Effector memory CD8-positive, alpha-beta T cell (primary cell): ENCODE measurements around the gene TLK2.
"Not testable (repeated sequence)": the region's sequence is repeated elsewhere in the genome, so short reads cannot be mapped to it uniquely, and the experiment has no call there.

Experiments used
- ATAC-seq: fragments of 150-1000 bp; cut with Tn5 transposase; replicated peaks from 2 replicates; pipeline ENCODE4 v1.10.0; 2021; ENCODE audit warnings: mild to moderate bottlenecking, moderate library complexity
- DNase-seq, 3 experiments: peaks; one replicate each; pipeline ENCODE4 v3.0.0; 2021
- H3K27ac Mint-ChIP-seq, 2 donors: one replicate each; pipeline ENCODE4 v1.8.0; 2022; ENCODE audit warnings: mild to moderate bottlenecking in 2 of 2, mixed read lengths in 2 of 2, moderate library complexity in 2 of 2
- H3K27me3 Mint-ChIP-seq, 2 donors: one replicate each; pipeline ENCODE4 v1.8.0; 2022; ENCODE audit warnings: mixed read lengths in 2 of 2
- H3K36me3 Mint-ChIP-seq: one replicate; pipeline ENCODE4 v1.8.0; 2022; ENCODE audit warnings: mild to moderate bottlenecking, moderate library complexity, mixed read lengths; ENCODE audit not compliant: insufficient read depth
- H3K4me1 Mint-ChIP-seq, 2 donors: one replicate each; pipeline ENCODE4 v1.8.0; 2022; ENCODE audit warnings: low read depth in 2 of 2, mixed read lengths in 2 of 2
- H3K4me3 Mint-ChIP-seq, 2 donors: one replicate each; pipeline ENCODE4 v1.8.0; 2022; ENCODE audit warnings: mild to moderate bottlenecking in 2 of 2, mixed read lengths in 2 of 2, moderate library complexity in 2 of 2
- H3K9me3 Mint-ChIP-seq, 2 donors: one replicate each; pipeline ENCODE4 v1.8.0; 2022; ENCODE audit warnings: mixed read lengths in 2 of 2

TLK2 gene

GRCh38 chr17:62581764-62582163 lies 103.1 kb downstream of the TLK2 start:
- Mint-ChIP-seq H3K27ac (peak overlapping the region in 1 of 2 donors; percentile 9), H3K9me3 (no peaks in the 10 kb centered on the region), H3K4me1 (peaks cover 0 to 3% of the 10 kb centered on the region in 2 donors), H3K4me3 (no peak overlapping the region), H3K27me3 (no peaks in the 10 kb centered on the region), H3K36me3 (peaks cover 54% of the 10 kb centered on the region)
- DNase-seq (no peak), ATAC-seq (no peak)

DNA sequence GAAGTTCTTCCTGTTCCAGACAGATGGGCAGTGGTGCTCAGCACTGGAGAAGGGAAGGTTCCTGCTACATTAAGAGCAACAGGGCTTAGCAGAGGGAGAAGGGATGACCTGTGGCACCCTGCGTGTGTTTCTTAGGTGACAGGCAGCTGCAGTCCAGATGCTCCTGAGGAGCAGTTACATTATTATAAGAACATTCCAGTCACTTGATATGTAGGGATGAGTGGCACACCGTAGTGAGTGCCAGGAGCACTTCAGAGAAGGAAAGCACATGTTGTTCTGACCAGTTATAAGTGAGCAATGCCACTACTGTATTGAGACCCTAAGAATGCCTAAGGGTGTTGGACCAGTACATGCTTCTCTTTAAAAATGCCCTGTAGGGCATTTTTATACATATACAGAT lies 108.9 kb downstream of the TLK2 start:
- ATAC-seq (no peak), DNase-seq (no peak)
- H3K9me3 Mint-ChIP-seq: no peaks in the 10 kb centered on the region
- peaks cover 0 to 7% of the 10 kb centered on the region in 2 donors for H3K4me1 Mint-ChIP-seq
- H3K4me3 Mint-ChIP-seq: no peak overlapping the region
- H3K27me3 Mint-ChIP-seq: no peaks in the 10 kb centered on the region
- peaks cover 64% of the 10 kb centered on the region for H3K36me3 Mint-ChIP-seq
- peak overlapping the region in 1 of 2 donors; percentile 23 for H3K27ac Mint-ChIP-seq

DNA sequence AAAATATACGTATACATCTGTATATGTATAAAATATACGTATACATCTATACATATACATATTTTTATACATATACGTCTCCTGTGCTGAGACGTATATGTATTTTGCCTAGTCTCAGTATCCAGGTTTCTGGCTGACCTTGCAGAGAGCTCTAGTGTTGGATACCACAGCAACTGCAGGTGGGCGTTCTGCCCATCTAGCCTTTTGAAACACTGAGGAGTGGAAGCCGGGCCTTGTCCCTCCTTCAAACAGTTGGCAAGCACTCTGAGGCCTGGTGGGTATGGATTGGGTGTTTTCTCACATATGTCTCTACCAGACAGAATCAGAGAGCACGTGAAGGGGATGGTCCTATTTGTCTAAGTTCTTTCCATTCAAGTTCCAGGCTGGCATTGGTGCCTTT lies 109.5 kb downstream of the TLK2 start:
- Mint-ChIP-seq H3K4me3 (no peak overlapping the region), H3K27me3 (no peaks in the 10 kb centered on the region), H3K36me3 (peaks cover 58% of the 10 kb centered on the region), H3K27ac (peak overlapping the region; percentile 51 to 82), H3K9me3 (no peaks in the 10 kb centered on the region), H3K4me1 (peaks cover 0 to 7% of the 10 kb centered on the region in 2 donors)
- ATAC-seq (no peak), DNase-seq (no peak)

DNA sequence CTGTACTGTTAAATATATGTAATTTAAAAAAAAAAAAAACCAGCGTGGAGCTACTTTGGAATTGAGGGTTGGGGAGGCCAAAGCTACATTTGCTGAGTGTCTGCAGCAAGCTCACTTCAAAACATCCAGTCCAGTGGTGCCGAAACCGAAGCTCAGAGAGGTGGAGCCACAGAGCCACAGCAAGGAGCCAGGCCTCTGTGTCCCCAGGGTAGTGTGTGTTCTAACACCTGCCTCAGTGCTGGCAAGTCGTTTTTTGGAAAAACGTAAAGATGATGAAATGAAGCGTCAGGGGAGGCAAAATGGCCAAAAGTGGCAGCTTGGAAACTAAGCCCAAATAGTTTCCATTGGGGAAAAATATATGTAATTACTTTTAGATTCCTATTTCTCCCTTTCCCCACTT lies 112.7 kb downstream of the TLK2 start:
- DNase-seq (no peak), ATAC-seq (no peak)
- Mint-ChIP-seq H3K4me3 (no peak overlapping the region), H3K27ac (no peak overlapping the region), H3K27me3 (no peaks in the 10 kb centered on the region), H3K9me3 (no peaks in the 10 kb centered on the region), H3K36me3 (peaks cover 47% of the 10 kb centered on the region), H3K4me1 (peaks cover 0 to 7% of the 10 kb centered on the region in 2 donors)

DNA sequence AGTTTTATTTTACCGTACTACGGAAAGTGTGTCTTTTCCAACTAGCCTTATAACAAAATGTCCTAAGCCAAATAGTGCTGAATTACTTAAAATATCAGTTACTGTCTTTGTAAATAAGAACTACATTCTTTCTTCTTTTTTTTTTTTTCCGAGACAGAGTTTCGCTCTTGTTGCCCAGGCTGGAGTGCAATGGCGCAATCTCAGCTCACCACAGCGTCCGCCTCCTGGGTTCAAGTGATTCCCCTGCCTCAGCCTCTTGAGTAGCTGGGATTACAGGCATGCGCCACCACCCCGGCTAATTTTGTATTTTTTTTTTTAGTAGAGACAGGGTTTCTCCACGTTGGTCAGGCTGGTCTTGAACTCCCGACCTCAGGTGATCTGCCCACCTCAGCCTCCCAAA lies 113.2 kb downstream of the TLK2 start:
- H3K27ac Mint-ChIP-seq: not testable (repeated sequence)

GRCh38 chr17:62592341-62593099 lies 113.9 kb downstream of the TLK2 start:
- H3K27me3 Mint-ChIP-seq: no peaks in the 10 kb centered on the region
- H3K27ac Mint-ChIP-seq: no peak overlapping the region
- ATAC-seq (no peak), DNase-seq (no peak)
- H3K4me3 Mint-ChIP-seq: no peak overlapping the region
- H3K9me3 Mint-ChIP-seq: no peaks in the 10 kb centered on the region
- peaks cover 52% of the 10 kb centered on the region for H3K36me3 Mint-ChIP-seq
- H3K4me1 Mint-ChIP-seq: peaks cover 0 to 7% of the 10 kb centered on the region in 2 donors

More for the DNA sequence above, 113.2 kb downstream of the TLK2 start:
- peaks cover 45% of the 10 kb centered on the region for H3K36me3 Mint-ChIP-seq
- not testable (repeated sequence) for ATAC-seq, H3K4me3 Mint-ChIP-seq, H3K9me3 Mint-ChIP-seq, H3K27me3 Mint-ChIP-seq, H3K4me1 Mint-ChIP-seq, DNase-seq

DNA sequence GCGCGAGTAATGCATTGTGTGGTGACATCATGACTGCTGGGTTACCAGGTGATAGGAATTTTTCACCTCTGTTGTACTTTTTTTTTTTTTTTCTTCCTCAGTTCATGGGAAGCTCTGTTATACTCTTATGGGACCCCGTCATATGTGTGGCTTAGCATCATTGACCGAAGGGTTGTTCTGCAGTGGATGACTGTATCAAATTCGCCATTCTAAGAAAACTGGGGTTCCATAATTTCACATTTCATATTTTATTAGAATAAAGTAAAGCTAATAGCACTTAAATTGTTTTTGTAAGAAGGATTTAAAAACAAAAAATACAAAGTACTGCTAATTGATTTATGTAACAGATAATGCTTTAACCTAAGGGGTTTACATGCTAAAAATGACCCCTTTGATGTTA lies 116.9 kb downstream of the TLK2 start:
- H3K4me3 Mint-ChIP-seq: no peak overlapping the region
- ATAC-seq (no peak), DNase-seq (no peak)
- H3K27me3 Mint-ChIP-seq: no peaks in the 10 kb centered on the region
- peaks cover 3% of the 10 kb centered on the region in 2 donors for H3K4me1 Mint-ChIP-seq
- H3K36me3 Mint-ChIP-seq: peaks cover 61% of the 10 kb centered on the region
- H3K27ac Mint-ChIP-seq: no peak overlapping the region
- H3K9me3 Mint-ChIP-seq: no peaks in the 10 kb centered on the region

DNA sequence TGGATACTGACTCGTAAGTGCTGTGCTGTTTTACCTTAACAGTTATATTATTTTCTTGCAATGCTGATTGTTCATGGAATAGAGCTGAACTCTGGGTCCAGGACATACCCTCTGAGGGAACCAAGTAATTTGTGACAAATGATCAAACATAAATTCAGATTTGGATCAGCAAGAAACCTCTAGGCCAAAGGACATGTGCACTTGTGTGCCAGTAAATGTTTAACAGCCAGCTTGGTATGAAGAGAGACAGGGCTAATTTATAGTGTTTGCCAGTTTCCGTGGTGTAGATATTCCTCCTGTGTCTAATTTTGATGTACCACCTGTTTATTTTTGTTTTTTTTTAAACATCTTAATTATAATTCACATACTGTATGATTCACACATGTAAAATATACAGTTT lies 118.0 kb downstream of the TLK2 start:
- DNase-seq: no peak
- H3K36me3 Mint-ChIP-seq: peaks cover 67% of the 10 kb centered on the region
- no peak overlapping the region for H3K4me3 Mint-ChIP-seq
- no peaks in the 10 kb centered on the region for H3K27me3 Mint-ChIP-seq
- H3K9me3 Mint-ChIP-seq: no peaks in the 10 kb centered on the region
- no peak overlapping the region for H3K27ac Mint-ChIP-seq
- peaks cover 0 to 3% of the 10 kb centered on the region in 2 donors for H3K4me1 Mint-ChIP-seq
- no peak for ATAC-seq

- peaks cover 0 to 3% of the 10 kb centered on the region in 2 donors for H3K4me1 Mint-ChIP-seq
- no peak overlapping the region for H3K27ac Mint-ChIP-seq
- no peaks in the 10 kb centered on the region for H3K9me3 Mint-ChIP-seq
- no peak for DNase-seq
- H3K36me3 Mint-ChIP-seq: peaks cover 67% of the 10 kb centered on the region
- no peaks in the 10 kb centered on the region for H3K27me3 Mint-ChIP-seq
- no peak overlapping the region for H3K4me3 Mint-ChIP-seq
- no peak for ATAC-seq
These were observed 118.5 kb downstream of the TLK2 start for GRCh38 chr17:62597150-62597549.

DNA sequence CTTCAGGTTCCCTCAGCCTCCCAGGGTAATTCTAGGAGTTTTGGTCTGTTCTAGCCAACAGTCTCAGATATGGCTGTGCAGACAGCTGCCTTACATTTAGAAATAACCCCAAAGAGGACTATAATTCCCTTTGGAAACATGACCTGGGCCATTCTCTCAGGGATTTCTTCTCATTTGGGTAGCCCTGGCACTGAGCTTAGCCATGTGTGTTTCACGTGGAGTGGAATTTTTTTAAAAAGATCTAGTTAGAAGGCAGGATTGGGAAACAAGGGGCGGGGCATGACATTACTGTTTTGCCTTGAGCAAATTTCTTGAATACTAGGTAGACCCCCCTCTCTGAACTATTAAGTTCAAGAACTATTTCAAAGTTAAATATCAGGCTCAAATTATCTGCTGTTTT lies 119.3 kb downstream of the TLK2 start:
- DNase-seq (no peak), ATAC-seq (no peak)
- Mint-ChIP-seq H3K4me1 (peaks cover 0 to 3% of the 10 kb centered on the region in 2 donors), H3K4me3 (no peak overlapping the region), H3K36me3 (peaks cover 70% of the 10 kb centered on the region), H3K27me3 (no peaks in the 10 kb centered on the region), H3K27ac (no peak overlapping the region), H3K9me3 (no peaks in the 10 kb centered on the region)

DNA sequence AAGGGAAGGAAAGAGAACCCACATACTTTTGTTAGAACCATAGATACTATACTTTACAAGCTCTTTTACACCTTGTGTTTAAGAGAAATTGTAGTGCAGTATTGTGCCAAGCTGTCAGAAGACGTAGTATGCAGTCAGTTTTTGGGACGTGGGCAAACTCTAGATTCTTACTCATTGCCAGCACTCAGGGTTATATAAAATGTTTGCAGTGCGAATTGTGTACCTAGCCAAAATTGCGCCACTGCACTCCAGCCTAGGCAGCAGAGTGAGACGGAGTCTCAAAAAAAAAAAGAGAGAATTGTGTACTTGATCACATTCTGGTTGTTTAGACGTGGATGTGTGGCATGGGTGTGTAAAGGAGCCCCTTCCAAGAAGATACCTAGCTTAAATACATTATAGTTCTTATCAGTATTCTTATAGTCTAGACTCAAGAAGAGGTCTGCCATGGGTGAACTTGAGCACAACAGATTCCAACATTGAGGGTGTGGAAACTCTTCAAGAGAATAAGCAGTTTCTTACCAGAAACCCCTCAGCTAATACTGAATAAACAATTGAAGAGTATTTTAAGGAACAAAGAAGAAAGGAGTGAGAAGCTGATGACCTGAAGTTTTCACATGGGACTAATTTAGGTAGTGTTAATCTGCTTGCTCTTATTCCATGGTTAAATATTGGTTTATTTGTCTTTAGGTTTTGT lies 121.5 kb downstream of the TLK2 start:
- Mint-ChIP-seq H3K4me1 (peaks cover 0 to 3% of the 10 kb centered on the region in 2 donors), H3K36me3 (peaks cover 79% of the 10 kb centered on the region), H3K9me3 (no peaks in the 10 kb centered on the region), H3K27me3 (no peaks in the 10 kb centered on the region), H3K4me3 (no peak overlapping the region), H3K27ac (peak overlapping the region; percentile 81 to 84)
- no peak for DNase-seq
- no peak for ATAC-seq

- H3K9me3 Mint-ChIP-seq: no peaks in the 10 kb centered on the region
- H3K4me1 Mint-ChIP-seq: peaks cover 0 to 3% of the 10 kb centered on the region in 2 donors
- H3K27ac Mint-ChIP-seq: no peak overlapping the region
- H3K4me3 Mint-ChIP-seq: no peak overlapping the region
- ATAC-seq: no peak
- H3K27me3 Mint-ChIP-seq: no peaks in the 10 kb centered on the region
- DNase-seq: no peak
- H3K36me3 Mint-ChIP-seq: peaks cover 77% of the 10 kb centered on the region
These were observed 122.2 kb downstream of the TLK2 start for GRCh38 chr17:62600805-62601204.

DNA sequence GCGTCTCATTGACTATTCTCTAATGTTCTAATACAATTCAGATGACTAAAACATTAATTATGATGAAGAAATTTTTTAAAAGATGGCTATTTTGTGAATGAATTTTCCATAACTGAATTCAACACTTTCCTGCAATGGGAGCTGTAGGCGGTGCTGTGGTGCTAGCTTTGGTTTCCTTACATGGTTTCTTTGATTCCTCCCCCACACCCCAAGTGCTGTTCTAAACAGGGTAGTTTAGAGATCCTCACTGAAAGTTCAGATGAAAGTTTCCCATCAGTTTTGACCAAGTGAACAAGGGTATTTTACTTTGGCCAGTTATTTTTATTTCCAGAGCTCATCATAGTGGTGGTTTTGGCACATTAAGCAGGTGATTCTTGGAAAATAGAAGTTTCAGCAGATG lies 122.8 kb downstream of the TLK2 start:
- H3K27me3 Mint-ChIP-seq: no peaks in the 10 kb centered on the region
- no peak for DNase-seq
- peaks cover 0 to 3% of the 10 kb centered on the region in 2 donors for H3K4me1 Mint-ChIP-seq
- no peak for ATAC-seq
- peaks cover 77% of the 10 kb centered on the region for H3K36me3 Mint-ChIP-seq
- H3K4me3 Mint-ChIP-seq: no peak overlapping the region
- H3K9me3 Mint-ChIP-seq: no peaks in the 10 kb centered on the region
- H3K27ac Mint-ChIP-seq: peak overlapping the region in 1 of 2 donors; percentile 21

DNA sequence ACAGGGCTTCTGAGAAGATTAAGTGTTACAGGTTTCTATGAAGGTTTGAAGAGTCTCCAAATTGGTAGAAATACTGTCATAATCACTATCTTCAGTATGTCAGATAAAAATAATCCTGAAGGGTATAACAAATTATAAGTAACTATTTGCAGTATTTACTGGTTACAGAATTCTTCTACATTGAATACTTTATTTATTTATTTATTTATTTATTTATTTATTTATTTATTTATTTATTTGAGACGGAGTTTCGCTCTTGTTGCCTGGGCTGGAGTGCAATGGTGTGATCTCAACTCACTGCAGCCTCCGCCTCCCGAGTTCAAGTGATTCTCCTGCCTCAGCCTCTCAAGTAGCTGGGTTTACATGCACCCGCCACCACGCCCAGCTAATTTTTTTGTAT lies 125.2 kb downstream of the TLK2 start:
- H3K4me3 Mint-ChIP-seq, H3K9me3 Mint-ChIP-seq, DNase-seq, H3K27me3 Mint-ChIP-seq, ATAC-seq, H3K4me1 Mint-ChIP-seq: not testable (repeated sequence)
- Mint-ChIP-seq H3K36me3 (peaks cover 77% of the 10 kb centered on the region), H3K27ac (peak overlapping the region in 1 of 2 donors; percentile 65)
